Caco-2 (cell line): ENCODE measurements around the gene HSPA1B. TPM values are rescaled to one million over a fixed set of nuclear protein-coding genes. Genes with fewer than 3 reads are reported as not detected.
"Not testable (repeated sequence)": the region's sequence is repeated elsewhere in the genome, so short reads cannot be mapped to it uniquely, and the experiment has no call there.

Experiments used
- BruUV-seq: library from RNA; stranded (reverse); fragments of 400-500 nt; replicated peaks from 2 replicates; lab custom pipeline; 2021; lab: Mats Ljungman, UMichigan
- CTCF ChIA-PET: fragments of 300-600 bp; sonication (Branson Sonifier 250); formaldehyde crosslinking; loops from one replicate; lab custom pipeline; 2022; ENCODE audit warnings: antibody characterized with exemption; lab: Charles Lee
- POLR2A ChIA-PET: fragments of 300-600 bp; sonication (Branson Sonifier 250); formaldehyde crosslinking; loops from one replicate; lab custom pipeline; 2022; ENCODE audit warnings: antibody characterized with exemption; lab: Charles Lee
- DNase-seq, 2 experiments: peaks; one replicate each; pipeline versions ENCODE4 v3.0.0 to v3.0.0-alpha.2; 2020 to 2022
- H3K27me3 ChIP-seq: replicated peaks from 2 replicates; pipeline ENCODE4 v1.6.0; 2011; ENCODE audit warnings: low read length; ENCODE audit not compliant: control insufficient read depth, insufficient read depth
- H3K36me3 ChIP-seq: 2 replicates; pipeline ENCODE4 v1.5.1; 2011; ENCODE audit warnings: low read length; ENCODE audit not compliant: control insufficient read depth, insufficient read depth
- H3K4me1 ChIP-seq: fragments of 250-450 bp; sonication (Bioruptor Pico); 2 replicates; pipeline ENCODE4 v1.5.1; 2020; ENCODE audit warnings: mild to moderate bottlenecking
- H3K4me3 ChIP-seq: 2 replicates; pipeline ENCODE4 v1.5.1; 2011; ENCODE audit warnings: low read depth, mild to moderate bottlenecking, control low read depth, low read length
- H3K9me3 ChIP-seq: fragments of 250-450 bp; sonication (Bioruptor Pico); 2 replicates; pipeline ENCODE4 v1.5.1; 2020; ENCODE audit warnings: mild to moderate bottlenecking, moderate library complexity
- H3K27ac Mint-ChIP-seq: one replicate; pipeline ENCODE4 v1.8.0; 2022; ENCODE audit warnings: mixed read lengths; ENCODE audit not compliant: unreplicated experiment
- H3K27me3 Mint-ChIP-seq: one replicate; pipeline ENCODE4 v1.8.0; 2022; ENCODE audit warnings: mixed read lengths; ENCODE audit not compliant: insufficient read depth, unreplicated experiment
- H3K36me3 Mint-ChIP-seq: one replicate; pipeline ENCODE4 v1.8.0; 2022; ENCODE audit warnings: mild to moderate bottlenecking, mixed read lengths; ENCODE audit not compliant: insufficient read depth, unreplicated experiment
- H3K4me1 Mint-ChIP-seq: one replicate; pipeline ENCODE4 v1.8.0; 2022; ENCODE audit warnings: low read depth, mixed read lengths; ENCODE audit not compliant: unreplicated experiment
- H3K4me3 Mint-ChIP-seq: one replicate; pipeline ENCODE4 v1.8.0; 2022; ENCODE audit warnings: mild to moderate bottlenecking, moderate library complexity, mixed read lengths; ENCODE audit not compliant: unreplicated experiment
- H3K9me3 Mint-ChIP-seq: one replicate; pipeline ENCODE4 v1.8.0; 2022; ENCODE audit warnings: mixed read lengths; ENCODE audit not compliant: unreplicated experiment
- CTCF ChIP-seq, 2 experiments: fragments of 200-600 bp in 1 of 2; IDR thresholded peaks; 1 replicate in 1 of 2; 2 replicates in 1 of 2; pipeline versions ENCODE4 v1.5.1 to v1.8.0; 2011 to 2022; ENCODE audit warnings: antibody characterized with exemption in 1 of 2, control low read depth in 1 of 2, inconsistent platforms in 1 of 2, low read depth in 1 of 2, low read length in 1 of 2, mild to moderate bottlenecking in 1 of 2, moderate library complexity in 1 of 2; ENCODE audit not compliant: insufficient read depth in 1 of 2, severe bottlenecking in 1 of 2, unreplicated experiment in 1 of 2
- intact Hi-C: fragments of 100-400 bp; cut with micrococcal nuclease; formaldehyde crosslinking; loops from one replicate; pipeline ENCODE4 v1.10.0; 2022; ENCODE audit not compliant: unreplicated experiment
- total RNA-seq: library from RNA; stranded (reverse); gene quantifications from 2 replicates; pipeline ENCODE4 v1.2.3, GENCODE V29; 2022

The HSPA1B gene
- total RNA-seq, 1 experiment from 2014 or later, result 99.0 TPM

- Histone ChIP-seq H3K4me3 (peak overlapping the region; percentile 68), H3K36me3 (no peaks in the 10 kb centered on the region), H3K4me1 (peaks cover 12% of the 10 kb centered on the region; the same call in 1 of the 2 replicates), H3K9me3 (no peaks in the 10 kb centered on the region), H3K27me3 (no peaks in the 10 kb centered on the region)
- Mint-ChIP-seq H3K4me3 (peak overlapping the region; percentile 92), H3K36me3 (peaks cover 32% of the 10 kb centered on the region), H3K27ac (peak overlapping the region; percentile 89), H3K27me3 (no peaks in the 10 kb centered on the region), H3K9me3 (no peaks in the 10 kb centered on the region), H3K4me1 (peaks cover 12% of the 10 kb centered on the region)
- DNase-seq, result no peak
- TSS peak; percentile 73 for BruUV-seq
- no peak for TF ChIP-seq CTCF (IDR thresholded peaks at IDR 0.05; ENCODE audit: insufficient read depth in 1 of 2, low read depth in 1 of 2, low read length in 1 of 2, severe bottlenecking in 1 of 2, unreplicated experiment in 1 of 2)
- intact Hi-C loops, result loop anchor here (1.0 to 2.0 kb wide), 3 partner anchors 16 to 57 kb away; partner anchors contain the start of genes HSPA1B and NEU1
- POLR2A ChIA-PET, result interaction anchor here (1.5 to 1.8 kb wide), 5 partner anchors 9 to 67 kb away, joined by 8 to 45 read pairs (median 23); partner anchors contain the start of genes HSPA1A, HSPA1B, HSPA1L and MSH5
- CTCF ChIA-PET, result interaction anchor here (1.2 to 1.9 kb wide), 7 partner anchors 9 to 36 kb away, joined by 4 to 21 read pairs (median 9); partner anchors contain the start of genes HSPA1A, HSPA1B, HSPA1L and VARS1
Measured at GRCh38 chr6:31805939-31806469, 21.5 kb upstream of the HSPA1B start.

GRCh38 chr6:31806470-31807272, 20.9 kb upstream of the HSPA1B start, which contains the start of gene LSM2:
TSS of gene LSM2 (minus strand) at chr6:31806966. CDS start at chr6:31806757, 209 bp downstream.
- peaks cover 12% of the 10 kb centered on the region for H3K4me1 Mint-ChIP-seq
- H3K9me3 ChIP-seq, result no peaks in the 10 kb centered on the region
- no TSS peak for BruUV-seq
- peak; percentile 25 to 36 for TF ChIP-seq CTCF (IDR thresholded peaks at IDR 0.05; ENCODE audit: insufficient read depth in 1 of 2, low read depth in 1 of 2, low read length in 1 of 2, severe bottlenecking in 1 of 2, unreplicated experiment in 1 of 2)
- no peaks in the 10 kb centered on the region for H3K27me3 ChIP-seq
- CTCF ChIA-PET, result interaction anchor here (0.7 to 1.9 kb wide), 18 partner anchors 9 to 145 kb away, joined by 3 to 21 read pairs (median 4); partner anchors contain the start of genes ABHD16A, DDAH2, HSPA1A and HSPA1B
- intact Hi-C loops, result loop anchor here (1.0 to 2.0 kb wide), 3 partner anchors 16 to 56 kb away; partner anchors contain the start of genes HSPA1B and NEU1
- H3K4me3 ChIP-seq, result peak within 1 kb of the TSS; percentile 68
- H3K36me3 Mint-ChIP-seq, result peaks cover 26% of the 10 kb centered on the region
- H3K36me3 ChIP-seq, result no peaks in the 10 kb centered on the region
- H3K9me3 Mint-ChIP-seq, result no peaks in the 10 kb centered on the region
- peak within 1 kb of the TSS; percentile 92 for H3K4me3 Mint-ChIP-seq
- H3K27ac Mint-ChIP-seq, result peak within 1 kb of the TSS; percentile 89
- peaks cover 12% of the 10 kb centered on the region; the same call in 1 of the 2 replicates for H3K4me1 ChIP-seq
- peak; percentile 96 to 98 for DNase-seq
- no peaks in the 10 kb centered on the region for H3K27me3 Mint-ChIP-seq
- POLR2A ChIA-PET, result interaction anchor here (0.5 to 1.8 kb wide), 18 partner anchors 8 to 265 kb away, joined by 3 to 45 read pairs (median 4); partner anchors contain the start of genes BAG6, DDX39B, GPANK1 and HSPA1A

- ChIA-PET POLR2A (interaction anchor here (0.7 kb wide), 1 partner anchor 1092 kb away, joined by 3 read pairs; the partner anchor contains the start of gene MDC1), CTCF (interaction anchor here (0.7 kb wide), 1 partner anchor 16 kb away, joined by 4 read pairs; no protein-coding TSS in a partner anchor)
- H3K27ac Mint-ChIP-seq, BruUV-seq, H3K36me3 ChIP-seq, H3K4me3 ChIP-seq, DNase-seq, H3K4me3 Mint-ChIP-seq, intact Hi-C loops, H3K27me3 Mint-ChIP-seq, H3K9me3 Mint-ChIP-seq, H3K9me3 ChIP-seq, H3K27me3 ChIP-seq: not testable (repeated sequence)
- Mint-ChIP-seq H3K36me3 (peaks cover 14% of the 10 kb centered on the region), H3K4me1 (peaks cover 14% of the 10 kb centered on the region)
- H3K4me1 ChIP-seq, result peaks cover 14% of the 10 kb centered on the region
Measured at GRCh38 chr6:31808599-31808998, 18.9 kb upstream of the HSPA1B start.
